Activated naive CD4-positive, alpha-beta T cell treated with anti-CD3 and anti-CD28 coated beads, Interleukin-2, amount 10 ng/mL, durations not matched to agents 7 days and 5 days (primary cell): ENCODE data around the gene AASS.
"Not testable (repeated sequence)": the region's sequence is repeated elsewhere in the genome, so short reads cannot be mapped to it uniquely, and the experiment has no call there.

Source experiments
- CTCF ChIA-PET: fragments of 350-600 bp; sonication (Branson Sonifier 250); formaldehyde crosslinking; loops from one replicate; lab custom pipeline; 2021; ENCODE audit warnings: antibody characterized with exemption; lab: Charles Lee
- DNase-seq: peaks from one replicate; pipeline ENCODE4 v3.0.0-alpha.2; 2020
- H3K27ac Mint-ChIP-seq: one replicate; pipeline ENCODE4 v1.8.0; 2021; ENCODE audit warnings: mild to moderate bottlenecking, moderate library complexity, mixed read lengths
- H3K27me3 Mint-ChIP-seq: one replicate; pipeline ENCODE4 v1.8.0; 2021; ENCODE audit warnings: mild to moderate bottlenecking, mixed read lengths
- H3K36me3 Mint-ChIP-seq: one replicate; pipeline ENCODE4 v1.8.0; 2021; ENCODE audit warnings: mixed read lengths
- H3K4me1 Mint-ChIP-seq: one replicate; pipeline ENCODE4 v1.8.0; 2021; ENCODE audit warnings: mixed read lengths
- H3K4me3 Mint-ChIP-seq: one replicate; pipeline ENCODE4 v1.8.0; 2021; ENCODE audit warnings: mild to moderate bottlenecking, moderate library complexity, mixed read lengths
- H3K9me3 Mint-ChIP-seq: one replicate; pipeline ENCODE4 v1.8.0; 2021; ENCODE audit warnings: mixed read lengths

Gene AASS

DNA sequence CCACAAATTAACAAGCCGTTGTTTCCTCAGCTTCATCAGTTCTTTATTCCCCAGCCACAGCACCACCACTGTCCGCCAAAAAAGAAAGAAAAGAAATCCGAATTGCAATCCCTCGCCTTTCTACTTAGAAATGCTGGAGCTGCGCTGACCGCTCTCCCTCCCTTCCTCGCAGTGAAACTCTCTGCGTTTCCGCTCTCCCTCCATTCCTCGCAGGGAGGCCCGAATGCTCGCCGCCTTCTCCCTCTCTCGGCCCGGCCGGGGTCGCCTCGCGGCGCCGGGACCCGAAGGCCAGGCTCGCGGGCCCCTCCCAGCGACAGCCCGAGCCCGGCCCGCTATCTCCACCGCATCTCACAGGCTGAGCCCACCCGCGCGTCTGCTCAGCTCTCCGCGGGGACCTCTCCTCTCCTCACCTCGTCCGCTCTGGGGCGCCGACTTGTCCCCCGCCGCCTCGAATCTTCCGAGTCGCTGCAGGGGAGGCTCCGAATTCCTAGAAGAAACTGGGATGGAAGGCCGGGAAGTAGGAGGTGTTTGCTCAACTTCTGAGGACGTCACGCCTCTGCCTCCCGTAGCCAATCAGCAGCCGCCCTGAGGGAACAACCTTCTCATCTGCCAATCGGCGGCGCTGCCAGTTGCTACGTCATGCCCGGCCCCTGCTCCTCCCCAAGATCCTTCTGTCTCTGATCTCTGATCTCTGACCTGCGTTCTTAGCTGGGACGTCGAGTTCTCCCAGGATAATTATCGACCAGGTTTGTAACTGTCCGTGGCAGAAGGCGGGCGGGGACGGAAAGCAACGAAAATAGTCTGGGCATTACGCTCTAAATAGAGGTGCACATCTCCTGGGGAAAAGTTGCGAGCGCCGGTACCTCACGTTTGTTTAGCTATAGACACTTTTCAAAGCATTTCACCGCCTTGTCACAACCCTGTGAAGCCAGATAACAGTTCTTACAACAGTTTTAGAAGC, at the start of gene AASS:
AASS (minus strand) TSS at position 499 of the 961 bp plus-strand sequence. CDS start 10,523 bp downstream, outside the sequence.
- Mint-ChIP-seq H3K4me3 (peak within 1 kb of the TSS; percentile 85), H3K4me1 (peaks cover 17% of the 10 kb centered on the region), H3K9me3 (no peaks in the 10 kb centered on the region), H3K36me3 (no peaks in the 10 kb centered on the region), H3K27me3 (peaks cover 25% of the 10 kb centered on the region), H3K27ac (peak within 1 kb of the TSS; percentile 59)
- CTCF ChIA-PET: no interaction called here
- peak; percentile 84 for DNase-seq

DNA sequence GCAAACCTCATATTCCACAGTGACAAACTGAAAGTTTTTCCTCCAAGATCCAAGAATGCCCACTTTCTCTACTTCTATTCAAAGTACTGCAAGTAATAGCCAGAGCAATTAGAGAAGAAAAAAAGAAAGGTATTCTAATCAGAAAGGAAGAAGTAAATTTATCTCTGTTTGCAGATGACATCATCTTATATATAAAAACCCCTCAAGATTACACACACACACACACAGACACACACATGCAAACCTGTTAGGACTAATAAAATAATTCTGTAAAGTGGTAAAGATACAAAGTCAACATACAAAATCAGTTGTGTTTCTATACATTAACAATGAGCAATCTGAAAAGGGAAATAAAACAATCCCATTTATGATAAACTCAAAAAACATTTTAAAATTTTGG, 44.7 kb upstream of the AASS start:
- no peaks in the 10 kb centered on the region for H3K36me3 Mint-ChIP-seq

DNA sequence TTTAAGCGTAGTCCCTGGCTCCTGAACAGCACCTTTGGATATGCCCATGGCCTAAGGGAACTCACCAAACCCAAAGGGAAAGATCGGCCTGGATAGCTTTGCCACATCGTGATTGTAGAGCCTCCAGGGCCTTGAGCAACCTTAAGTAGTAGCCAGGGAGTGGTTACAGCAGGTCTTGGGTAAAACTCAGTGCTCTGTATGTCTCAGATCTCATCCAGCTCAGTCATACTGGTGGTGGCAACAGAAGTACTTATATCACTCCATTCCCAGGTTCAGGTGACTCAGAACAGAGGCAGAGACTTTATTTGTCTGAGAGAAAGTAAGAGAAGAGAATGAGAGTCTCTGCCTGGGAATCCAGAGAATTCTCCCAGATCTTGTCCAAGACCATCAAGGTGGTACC, 39.1 kb upstream of the AASS start:
- Mint-ChIP-seq H3K27me3 (no peaks in the 10 kb centered on the region), H3K4me3 (no peak overlapping the region), H3K9me3 (no peaks in the 10 kb centered on the region), H3K27ac (no peak overlapping the region), H3K4me1 (no peaks in the 10 kb centered on the region), H3K36me3 (no peaks in the 10 kb centered on the region)
- CTCF ChIA-PET: no interaction called here
- DNase-seq: no peak

More for the DNA sequence above, 44.7 kb upstream of the AASS start:
- Mint-ChIP-seq H3K4me3 (no peak overlapping the region), H3K4me1 (no peaks in the 10 kb centered on the region), H3K27me3 (no peaks in the 10 kb centered on the region), H3K27ac (no peak overlapping the region), H3K9me3 (peaks cover 8% of the 10 kb centered on the region)
- no peak for DNase-seq
- CTCF ChIA-PET: no interaction called here

DNA sequence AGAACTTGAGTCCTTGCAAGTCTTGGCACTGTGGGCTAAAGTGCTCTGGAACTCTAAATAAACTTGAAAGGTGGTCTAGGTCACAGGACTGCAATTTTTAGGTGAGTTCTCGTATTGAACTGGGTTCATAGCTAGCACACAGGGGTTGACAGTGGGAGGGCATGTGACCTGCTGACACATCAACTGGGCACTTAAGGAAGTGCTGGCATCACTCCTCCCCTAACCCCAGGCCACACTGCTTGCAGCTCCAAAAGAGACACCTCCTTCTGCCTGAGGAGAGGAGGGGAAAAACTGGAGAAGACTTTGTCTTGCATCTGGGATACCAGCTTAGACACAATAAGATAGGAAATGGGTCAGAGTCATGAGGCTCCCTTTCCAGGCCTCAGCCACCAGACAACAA, 38.0 kb upstream of the AASS start:
- Mint-ChIP-seq H3K36me3 (no peaks in the 10 kb centered on the region), H3K4me3 (no peak overlapping the region), H3K27me3 (no peaks in the 10 kb centered on the region), H3K9me3 (peaks cover 1% of the 10 kb centered on the region), H3K27ac (no peak overlapping the region), H3K4me1 (no peaks in the 10 kb centered on the region)
- CTCF ChIA-PET: no interaction called here
- DNase-seq: no peak

DNA sequence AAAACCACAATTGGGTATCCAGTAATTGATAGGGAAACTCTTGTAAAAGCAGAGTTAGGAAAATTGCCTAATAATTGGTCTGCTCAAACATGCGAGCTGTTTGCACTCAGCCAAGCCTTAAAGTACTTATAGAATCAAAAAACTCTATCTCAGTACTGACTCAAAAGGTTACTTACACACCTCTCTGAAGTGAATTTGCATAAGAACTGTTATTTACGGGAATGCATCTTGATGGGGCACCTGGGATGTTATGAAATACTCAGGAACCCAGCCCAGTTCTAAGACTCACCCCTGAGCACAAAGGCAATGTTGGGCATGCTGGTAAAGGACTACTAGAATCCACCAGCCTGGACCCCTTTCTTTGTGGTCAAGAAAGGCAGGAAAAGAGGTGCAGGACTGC, 28.1 kb upstream of the AASS start:
- H3K4me1 Mint-ChIP-seq, H3K27me3 Mint-ChIP-seq, CTCF ChIA-PET, H3K4me3 Mint-ChIP-seq, H3K9me3 Mint-ChIP-seq, DNase-seq, H3K36me3 Mint-ChIP-seq, H3K27ac Mint-ChIP-seq: not testable (repeated sequence)

DNA sequence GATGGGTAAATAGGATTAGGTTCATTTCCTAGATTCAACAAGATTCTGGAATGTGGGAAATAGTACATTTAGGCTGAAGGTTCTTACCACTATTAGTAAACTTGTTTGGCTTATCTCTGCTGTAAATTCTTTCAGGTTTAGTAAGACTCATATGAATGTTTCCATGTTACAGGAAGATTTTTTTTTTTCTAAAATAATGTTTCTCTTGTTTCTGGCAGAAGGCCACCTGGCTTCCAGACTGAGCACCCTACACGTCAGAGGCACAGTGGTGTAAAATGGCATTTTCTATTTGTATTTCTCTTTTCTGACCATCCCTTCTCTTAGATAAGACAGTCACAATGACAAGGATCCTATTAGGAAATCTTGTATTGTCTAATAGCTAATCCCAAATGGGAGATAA, 22.7 kb upstream of the AASS start:
- Mint-ChIP-seq H3K27ac (no peak overlapping the region), H3K9me3 (no peaks in the 10 kb centered on the region), H3K4me3 (no peak overlapping the region), H3K4me1 (no peaks in the 10 kb centered on the region), H3K36me3 (no peaks in the 10 kb centered on the region), H3K27me3 (no peaks in the 10 kb centered on the region)
- CTCF ChIA-PET: no interaction called here
- no peak for DNase-seq

DNA sequence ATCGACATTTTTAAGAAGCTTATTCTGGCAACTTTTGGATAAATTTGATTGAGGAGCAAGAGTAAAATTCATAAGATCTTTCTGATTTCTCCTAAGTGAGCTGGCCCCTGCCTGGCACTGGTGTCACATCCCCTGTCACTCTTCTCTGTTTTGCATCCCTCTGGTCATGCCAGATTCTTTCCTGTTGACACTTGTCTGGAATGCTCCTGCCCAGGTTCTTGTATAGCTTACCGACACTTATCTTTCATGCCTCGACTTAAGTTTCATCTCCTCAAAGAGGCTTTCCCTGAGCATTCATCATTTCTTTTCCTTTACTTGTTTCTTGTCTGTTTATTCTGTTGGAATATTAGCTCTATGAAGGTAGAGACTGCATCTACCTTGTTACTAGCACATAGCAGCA, 22.2 kb upstream of the AASS start:
- H3K27me3 Mint-ChIP-seq: no peaks in the 10 kb centered on the region
- no peaks in the 10 kb centered on the region for H3K9me3 Mint-ChIP-seq
- DNase-seq: no peak
- H3K36me3 Mint-ChIP-seq: no peaks in the 10 kb centered on the region
- no peak overlapping the region for H3K4me3 Mint-ChIP-seq
- CTCF ChIA-PET: no interaction called here
- no peaks in the 10 kb centered on the region for H3K4me1 Mint-ChIP-seq
- no peak overlapping the region for H3K27ac Mint-ChIP-seq

DNA sequence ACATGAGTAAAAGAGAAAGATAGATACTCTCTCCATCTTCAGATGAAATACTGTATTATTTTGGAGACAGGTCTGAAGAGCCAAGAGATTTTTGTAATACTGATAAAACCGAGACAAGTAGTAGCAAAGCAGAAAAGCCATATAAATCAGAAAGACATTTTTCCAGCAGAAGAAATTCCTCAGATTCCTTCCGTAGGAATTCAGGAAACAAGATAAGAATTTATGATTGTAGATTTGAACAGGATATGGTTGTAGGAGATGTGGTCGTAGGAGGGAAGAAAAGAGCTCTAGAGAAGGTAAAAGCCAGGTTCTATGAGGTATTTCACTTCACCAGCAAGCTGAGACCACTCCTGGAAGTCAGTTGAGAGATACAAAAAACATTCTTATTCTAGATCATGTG, 17.6 kb upstream of the AASS start:
- no peak overlapping the region for H3K4me3 Mint-ChIP-seq
- H3K27ac Mint-ChIP-seq: no peak overlapping the region
- no peak for DNase-seq
- no peaks in the 10 kb centered on the region for H3K9me3 Mint-ChIP-seq
- H3K36me3 Mint-ChIP-seq: no peaks in the 10 kb centered on the region
- CTCF ChIA-PET: no interaction called here
- no peaks in the 10 kb centered on the region for H3K4me1 Mint-ChIP-seq
- H3K27me3 Mint-ChIP-seq: no peaks in the 10 kb centered on the region

DNA sequence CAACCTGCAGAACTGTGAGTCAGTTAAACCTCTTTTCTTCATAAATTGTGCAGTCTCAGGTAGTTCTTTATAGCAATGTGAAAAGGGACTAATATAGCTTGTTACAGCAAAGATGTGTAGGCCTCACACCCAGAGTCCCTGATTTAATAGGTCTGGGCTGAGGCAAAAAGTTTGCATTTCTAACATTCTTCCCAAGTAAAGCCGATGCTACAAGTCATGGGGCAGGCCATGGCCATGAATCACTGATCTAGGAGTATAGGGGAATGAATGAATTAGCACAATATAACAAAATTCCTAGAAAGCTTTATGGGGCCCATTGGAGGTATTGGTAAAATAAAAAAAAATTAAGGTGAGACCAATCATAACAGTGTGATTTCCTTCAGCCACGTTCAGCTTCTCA, 11.5 kb upstream of the AASS start:
- Mint-ChIP-seq H3K4me1 (no peaks in the 10 kb centered on the region), H3K36me3 (no peaks in the 10 kb centered on the region), H3K27ac (no peak overlapping the region), H3K9me3 (no peaks in the 10 kb centered on the region), H3K4me3 (no peak overlapping the region), H3K27me3 (no peaks in the 10 kb centered on the region)
- DNase-seq: no peak
- CTCF ChIA-PET: no interaction called here

DNA sequence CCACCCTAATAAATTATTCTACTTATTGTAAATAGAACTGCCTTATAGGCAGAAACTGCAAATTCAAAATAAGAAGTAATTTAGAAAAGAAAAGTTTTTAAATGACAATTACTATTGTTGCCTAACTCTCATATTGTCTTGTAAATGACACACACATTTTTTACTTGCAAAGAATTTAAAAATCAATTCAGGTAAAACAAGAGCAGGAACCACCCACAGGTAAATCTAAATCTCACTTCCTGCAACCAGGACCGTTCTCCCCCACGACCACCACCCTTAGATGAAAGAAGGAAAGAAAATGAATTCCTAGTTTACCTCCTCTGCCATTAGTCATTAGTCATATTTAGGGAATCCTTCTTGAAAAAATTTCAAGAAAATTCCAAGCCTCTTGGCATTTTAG, 4.8 kb upstream of the AASS start:
- Mint-ChIP-seq H3K4me1 (peaks cover 9% of the 10 kb centered on the region), H3K27me3 (peaks cover 12% of the 10 kb centered on the region), H3K9me3 (no peaks in the 10 kb centered on the region), H3K4me3 (no peak overlapping the region), H3K27ac (no peak overlapping the region), H3K36me3 (no peaks in the 10 kb centered on the region)
- DNase-seq: no peak
- CTCF ChIA-PET: no interaction called here

DNA sequence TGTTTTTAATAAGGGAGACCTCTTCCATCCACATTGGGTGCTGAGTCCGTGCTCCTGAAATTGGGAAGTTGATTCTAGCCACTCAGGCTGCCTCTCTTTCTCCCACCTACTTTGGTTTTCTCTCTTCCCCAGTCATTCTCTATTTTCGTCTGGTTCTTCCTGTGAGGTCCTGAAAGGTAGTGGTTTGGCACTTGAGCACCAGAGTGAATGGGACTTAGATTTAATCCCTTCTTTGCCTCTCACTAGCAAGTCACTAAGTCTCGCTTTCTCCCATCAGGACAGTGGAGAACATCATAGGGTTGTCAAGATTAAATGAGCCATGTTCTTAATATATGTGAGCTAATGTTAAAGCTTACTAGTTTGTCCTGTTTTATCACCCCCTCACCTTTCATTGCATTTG, 4.0 kb upstream of the AASS start:
- no peak overlapping the region for H3K4me3 Mint-ChIP-seq
- no peak overlapping the region for H3K27ac Mint-ChIP-seq
- H3K9me3 Mint-ChIP-seq: no peaks in the 10 kb centered on the region
- no peak for DNase-seq
- peaks cover 20% of the 10 kb centered on the region for H3K27me3 Mint-ChIP-seq
- CTCF ChIA-PET: no interaction called here
- H3K4me1 Mint-ChIP-seq: peaks cover 16% of the 10 kb centered on the region
- H3K36me3 Mint-ChIP-seq: no peaks in the 10 kb centered on the region

DNA sequence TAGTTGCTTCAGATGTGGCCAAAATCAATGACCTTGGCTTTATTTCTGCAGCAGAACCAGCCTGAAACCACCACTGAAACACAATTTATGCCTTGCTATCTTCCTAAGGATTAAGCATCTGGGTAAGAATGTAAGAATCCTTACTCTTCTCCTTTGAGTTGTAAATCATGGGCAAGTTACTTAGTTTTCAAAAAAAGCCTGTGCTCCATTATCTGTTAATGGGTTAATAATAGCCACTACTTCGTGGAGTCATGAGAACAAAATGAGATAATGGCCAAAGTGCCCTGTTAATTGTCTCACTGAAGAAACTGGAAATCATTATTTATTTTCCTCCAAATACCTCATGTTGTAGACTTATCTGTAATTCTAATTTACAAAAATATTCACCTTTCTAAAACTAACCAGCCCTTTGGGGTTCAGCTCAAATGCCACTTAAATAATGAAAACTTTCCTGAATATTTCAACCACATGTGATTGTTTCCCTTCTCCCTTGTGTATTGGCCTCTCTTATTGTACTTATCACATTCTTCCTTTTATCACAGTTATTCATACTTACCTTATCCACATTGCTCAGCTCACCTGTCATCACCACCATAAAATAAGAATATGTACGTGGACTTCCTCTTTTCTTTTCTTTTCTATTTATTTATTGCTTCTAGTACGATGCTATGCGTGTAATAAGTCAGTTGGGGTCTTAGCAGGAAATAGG, 2.0 kb upstream of the AASS start:
- no peaks in the 10 kb centered on the region for H3K36me3 Mint-ChIP-seq
- CTCF ChIA-PET: interaction anchor here (1.0 kb wide), 1 partner anchor 32 kb away, joined by 3 read pairs; no protein-coding TSS in a partner anchor
- H3K9me3 Mint-ChIP-seq: no peaks in the 10 kb centered on the region
- no peak overlapping the region for H3K27ac Mint-ChIP-seq
- DNase-seq: no peak
- H3K4me1 Mint-ChIP-seq: peaks cover 17% of the 10 kb centered on the region
- H3K4me3 Mint-ChIP-seq: no peak overlapping the region
- H3K27me3 Mint-ChIP-seq: peaks cover 25% of the 10 kb centered on the region

DNA sequence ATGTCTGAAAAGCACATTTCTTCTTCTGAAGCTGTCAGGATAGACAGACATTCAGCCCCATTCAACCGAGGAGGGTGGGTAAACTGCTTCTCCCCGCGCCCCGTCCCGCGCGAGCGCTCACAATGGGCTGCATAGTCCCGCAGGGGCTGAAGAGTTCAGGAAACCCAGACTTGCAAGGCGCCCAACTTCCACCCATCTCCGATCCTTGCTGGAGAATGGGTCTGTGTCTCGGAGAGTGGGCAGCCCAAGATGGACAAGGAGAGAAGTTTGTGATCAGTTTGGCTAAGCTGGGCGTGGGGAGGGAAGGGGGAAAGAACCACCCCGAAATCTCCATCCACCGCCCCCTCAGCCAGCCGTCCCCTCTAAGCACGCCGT, 686 bp downstream of the AASS start:
- Mint-ChIP-seq H3K9me3 (no peaks in the 10 kb centered on the region), H3K36me3 (no peaks in the 10 kb centered on the region), H3K4me1 (peaks cover 17% of the 10 kb centered on the region), H3K4me3 (peak overlapping the region; percentile 85), H3K27ac (no peak overlapping the region), H3K27me3 (peaks cover 25% of the 10 kb centered on the region)
- CTCF ChIA-PET: no interaction called here
- peak; percentile 20 for DNase-seq

DNA sequence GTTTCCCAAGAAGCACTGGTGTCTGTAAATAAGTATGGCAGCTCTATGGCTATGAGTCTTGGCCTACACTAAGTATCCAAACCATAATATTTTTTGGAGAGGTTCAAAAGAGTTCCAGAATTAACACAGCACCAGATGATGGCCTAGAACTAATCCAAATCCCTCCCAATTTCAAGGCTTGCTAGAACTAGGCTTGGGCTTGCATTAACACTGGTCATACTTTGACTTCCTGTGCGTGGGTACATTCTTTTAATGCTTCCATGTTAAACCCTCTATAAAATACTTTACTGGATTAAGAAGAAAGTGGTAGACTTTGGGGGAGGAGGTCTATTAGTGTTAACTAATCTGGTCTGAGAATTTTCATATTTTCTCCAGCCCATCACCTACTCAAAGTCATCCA, 3.1 kb downstream of the AASS start:
- Mint-ChIP-seq H3K36me3 (no peaks in the 10 kb centered on the region), H3K4me3 (no peak overlapping the region), H3K27me3 (peaks cover 25% of the 10 kb centered on the region), H3K27ac (no peak overlapping the region), H3K4me1 (peaks cover 21% of the 10 kb centered on the region), H3K9me3 (no peaks in the 10 kb centered on the region)
- CTCF ChIA-PET: no interaction called here
- no peak for DNase-seq
